Hepatocyte (in vitro differentiated cells): ENCODE measurements around the gene TESK1.

ENCODE experiments used
- CTCF ChIP-seq: fragments of 200-600 bp; sonication (generic); IDR thresholded peaks from 2 replicates; pipeline ENCODE4 v1.5.1; 2016; ENCODE audit warnings: antibody characterized with exemption, mild to moderate bottlenecking; ENCODE audit not compliant: poor library complexity
- EZH2 ChIP-seq: fragments of 200-600 bp; sonication (generic); IDR thresholded peaks from 2 replicates; pipeline ENCODE4 v1.6.1; 2016; ENCODE audit warnings: antibody characterized with exemption, mild to moderate bottlenecking, borderline replicate concordance
- EZH2phosphoT487 ChIP-seq: fragments of 200-600 bp; sonication (generic); IDR thresholded peaks from one replicate; pipeline ENCODE4 v1.6.1; 2018; ENCODE audit warnings: antibody characterized with exemption, mild to moderate bottlenecking, low read depth, moderate library complexity; ENCODE audit not compliant: unreplicated experiment, severe bottlenecking

DNA sequence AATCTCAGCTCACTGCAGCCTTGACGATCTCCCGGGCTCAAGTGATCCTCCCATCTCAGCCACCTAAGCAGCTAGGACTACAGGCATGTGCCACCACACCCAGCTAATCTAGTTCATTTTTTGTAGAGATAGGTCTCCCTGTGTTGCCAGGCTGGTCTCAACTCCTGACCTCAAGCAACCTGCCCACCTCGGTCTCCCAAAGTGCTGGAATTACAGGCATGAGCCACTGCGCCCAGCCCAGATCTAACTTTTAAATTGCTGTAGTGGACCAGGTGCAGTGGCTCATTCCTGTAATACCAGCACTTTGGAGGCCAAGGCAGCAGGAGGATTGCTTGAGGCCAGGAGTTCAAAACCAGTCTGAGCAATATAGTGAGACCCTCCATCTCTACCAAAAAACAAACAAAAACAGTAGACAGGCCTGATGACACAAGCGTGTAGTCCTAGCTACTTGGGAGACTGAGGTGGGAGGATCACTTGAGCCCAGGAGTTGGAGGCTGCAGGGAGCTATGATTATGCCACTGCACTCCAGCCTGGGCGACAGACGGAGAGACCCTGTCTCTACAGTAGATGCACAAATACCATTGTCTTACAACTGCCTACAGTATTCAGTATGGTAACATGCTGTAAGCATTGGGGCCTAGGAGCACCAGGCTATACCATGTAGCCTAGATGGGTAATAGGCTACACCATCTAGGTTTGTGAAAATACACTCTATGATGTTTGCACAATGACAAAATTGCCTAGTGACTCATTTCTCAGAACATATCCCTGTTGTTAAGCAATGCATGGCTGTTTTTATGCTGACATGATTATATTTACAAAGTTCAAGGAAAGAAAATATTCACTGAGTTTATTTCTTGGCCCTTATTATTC lies 47.1 kb downstream of the TESK1 start:
- TF ChIP-seq CTCF (no peak), EZH2 (no peak), EZH2phosphoT487 (no peak)
